ENCODE results near the gene IL1A.

DNA sequence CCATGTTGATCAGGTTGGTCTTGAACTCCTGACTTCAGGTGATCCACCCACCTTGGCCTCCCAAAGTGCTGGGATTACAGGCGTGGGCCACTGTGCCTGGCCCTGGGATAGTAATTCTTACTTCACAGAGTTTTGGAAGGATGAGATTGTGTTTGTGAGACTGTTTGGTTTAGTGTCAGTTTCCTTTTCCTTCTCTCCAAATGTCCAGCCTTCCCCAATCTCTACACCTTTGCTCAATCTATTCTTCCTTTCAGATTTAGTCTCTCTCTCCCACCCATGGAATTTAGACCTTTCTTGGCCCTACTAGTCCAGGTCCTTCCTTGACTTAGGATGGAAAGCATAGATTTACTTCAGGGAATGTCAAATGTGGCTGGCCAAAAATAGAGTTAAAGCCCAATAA is 12.2 kb upstream of the IL1A start:
- TF ChIP-seq, protein P1, sequence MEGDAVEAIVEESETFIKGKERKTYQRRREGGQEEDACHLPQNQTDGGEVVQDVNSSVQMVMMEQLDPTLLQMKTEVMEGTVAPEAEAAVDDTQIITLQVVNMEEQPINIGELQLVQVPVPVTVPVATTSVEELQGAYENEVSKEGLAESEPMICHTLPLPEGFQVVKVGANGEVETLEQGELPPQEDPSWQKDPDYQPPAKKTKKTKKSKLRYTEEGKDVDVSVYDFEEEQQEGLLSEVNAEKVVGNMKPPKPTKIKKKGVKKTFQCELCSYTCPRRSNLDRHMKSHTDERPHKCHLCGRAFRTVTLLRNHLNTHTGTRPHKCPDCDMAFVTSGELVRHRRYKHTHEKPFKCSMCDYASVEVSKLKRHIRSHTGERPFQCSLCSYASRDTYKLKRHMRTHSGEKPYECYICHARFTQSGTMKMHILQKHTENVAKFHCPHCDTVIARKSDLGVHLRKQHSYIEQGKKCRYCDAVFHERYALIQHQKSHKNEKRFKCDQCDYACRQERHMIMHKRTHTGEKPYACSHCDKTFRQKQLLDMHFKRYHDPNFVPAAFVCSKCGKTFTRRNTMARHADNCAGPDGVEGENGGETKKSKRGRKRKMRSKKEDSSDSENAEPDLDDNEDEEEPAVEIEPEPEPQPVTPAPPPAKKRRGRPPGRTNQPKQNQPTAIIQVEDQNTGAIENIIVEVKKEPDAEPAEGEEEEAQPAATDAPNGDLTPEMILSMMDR (conservative IDR thresholded peaks at IDR 0.05 in 1 of 2, IDR thresholded peaks at IDR 0.05 in 1 of 2; ENCODE audit: extremely low read depth in 1 of 2, insufficient read depth in 1 of 2, low read depth in 1 of 2, low read length in 2 of 2), result no peak
- no peak for TF ChIP-seq EZH2 (IDR thresholded peaks at IDR 0.05; ENCODE audit: borderline replicate concordance, low read length)
